GM12801 (cell line): ENCODE results near the gene SORCS2.

Experiments
- TF ChIP-seq, protein P1 (sequence below): IDR thresholded peaks from one replicate; pipeline ENCODE4 v1.5.1; 2011; ENCODE audit warnings: control low read depth; ENCODE audit not compliant: insufficient read length; ENCODE audit errors: extremely low read depth

The SORCS2 gene

DNA sequence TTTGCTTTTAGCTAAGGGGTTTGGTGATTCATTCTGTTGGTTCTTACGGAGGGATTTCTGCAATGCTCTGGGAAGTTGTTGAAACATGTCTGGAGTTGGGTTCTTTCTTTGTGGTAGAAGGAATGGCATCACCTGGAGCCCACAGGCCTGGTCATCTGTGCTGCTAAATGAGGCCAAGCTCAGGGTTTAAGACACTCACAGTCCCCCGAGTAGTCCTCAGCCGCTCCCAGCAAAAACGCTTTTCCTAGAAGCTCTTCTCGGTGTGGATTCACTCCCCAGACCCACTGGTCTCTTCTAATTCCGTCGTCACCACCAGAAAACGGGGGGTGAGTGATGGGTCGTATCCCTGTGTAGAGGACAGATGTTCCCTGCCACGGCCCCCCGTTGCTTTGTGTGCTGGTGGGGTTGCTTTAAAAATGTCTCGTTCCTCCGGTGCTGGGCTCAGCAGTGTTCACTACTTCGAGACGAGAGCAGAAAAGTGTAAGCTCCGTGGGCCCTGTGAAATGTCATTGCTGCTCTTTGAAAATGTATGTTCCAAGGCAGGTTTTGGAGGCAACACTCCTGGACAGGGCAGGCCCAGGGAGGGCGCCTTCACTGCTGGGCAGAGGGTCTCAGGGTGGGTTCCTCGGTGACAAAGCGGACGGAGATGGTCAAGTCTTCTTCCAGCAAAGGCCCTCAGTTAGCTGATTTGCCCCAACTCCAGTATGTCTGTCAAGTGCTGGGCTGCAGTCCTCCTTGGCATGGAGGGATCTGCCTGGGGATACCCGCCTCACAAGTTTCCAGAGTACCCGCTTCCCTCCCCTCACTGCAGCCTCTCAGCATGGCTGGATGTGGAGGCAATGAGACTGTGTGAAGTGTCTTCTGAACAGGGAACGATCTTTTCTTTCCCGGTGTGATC lies 205.1 kb downstream of the SORCS2 start:
- TF ChIP-seq, protein P1, sequence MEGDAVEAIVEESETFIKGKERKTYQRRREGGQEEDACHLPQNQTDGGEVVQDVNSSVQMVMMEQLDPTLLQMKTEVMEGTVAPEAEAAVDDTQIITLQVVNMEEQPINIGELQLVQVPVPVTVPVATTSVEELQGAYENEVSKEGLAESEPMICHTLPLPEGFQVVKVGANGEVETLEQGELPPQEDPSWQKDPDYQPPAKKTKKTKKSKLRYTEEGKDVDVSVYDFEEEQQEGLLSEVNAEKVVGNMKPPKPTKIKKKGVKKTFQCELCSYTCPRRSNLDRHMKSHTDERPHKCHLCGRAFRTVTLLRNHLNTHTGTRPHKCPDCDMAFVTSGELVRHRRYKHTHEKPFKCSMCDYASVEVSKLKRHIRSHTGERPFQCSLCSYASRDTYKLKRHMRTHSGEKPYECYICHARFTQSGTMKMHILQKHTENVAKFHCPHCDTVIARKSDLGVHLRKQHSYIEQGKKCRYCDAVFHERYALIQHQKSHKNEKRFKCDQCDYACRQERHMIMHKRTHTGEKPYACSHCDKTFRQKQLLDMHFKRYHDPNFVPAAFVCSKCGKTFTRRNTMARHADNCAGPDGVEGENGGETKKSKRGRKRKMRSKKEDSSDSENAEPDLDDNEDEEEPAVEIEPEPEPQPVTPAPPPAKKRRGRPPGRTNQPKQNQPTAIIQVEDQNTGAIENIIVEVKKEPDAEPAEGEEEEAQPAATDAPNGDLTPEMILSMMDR: no peak

DNA sequence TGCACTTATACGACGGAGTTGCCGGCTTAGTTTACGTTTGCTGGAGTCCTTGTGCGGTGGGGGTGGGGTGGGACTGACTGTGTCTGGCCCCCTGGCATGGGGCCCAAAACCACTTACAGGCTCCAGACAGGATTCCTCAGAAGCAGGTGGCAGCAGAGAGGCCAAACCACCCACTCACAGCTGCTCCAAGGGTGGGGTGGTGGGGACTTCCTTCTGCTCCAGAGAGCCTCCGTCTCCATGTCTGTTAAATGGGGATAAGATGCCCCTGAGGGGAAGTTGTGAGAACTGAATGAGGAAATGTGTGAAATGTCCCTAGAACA lies 205.7 kb downstream of the SORCS2 start:
- TF ChIP-seq, protein P1: no peak

DNA sequence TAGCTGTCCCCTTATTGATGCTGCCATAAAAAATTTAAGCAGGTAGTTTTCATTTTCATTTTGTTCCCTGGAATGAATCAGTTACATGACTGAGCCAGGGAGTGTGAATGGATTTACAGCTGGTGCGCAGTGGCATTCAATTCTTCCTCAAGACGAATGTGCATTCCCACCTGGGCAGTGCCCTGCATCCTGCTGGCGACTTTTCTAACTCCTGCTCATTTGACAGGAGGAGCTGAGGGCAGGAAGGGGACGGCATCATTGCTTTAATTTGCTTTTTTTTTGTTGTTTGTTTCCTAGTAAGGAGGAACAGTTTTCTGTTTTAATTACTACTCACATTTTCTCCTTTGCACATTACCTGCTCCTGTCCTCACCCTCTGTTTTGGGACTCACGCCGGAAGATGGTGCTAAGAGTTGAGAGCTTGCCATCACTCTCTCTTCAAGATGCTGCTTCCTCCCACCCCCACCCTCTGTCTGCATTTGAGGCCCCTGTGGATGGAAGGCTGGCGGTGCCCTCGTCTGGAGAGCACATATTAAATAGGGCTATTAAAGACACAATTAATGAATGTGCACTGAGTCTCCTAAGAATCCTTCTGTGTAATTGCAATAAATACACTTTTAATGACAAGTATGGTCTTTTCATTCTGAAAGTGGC lies 206.6 kb downstream of the SORCS2 start:
- TF ChIP-seq, protein P1: no peak

DNA sequence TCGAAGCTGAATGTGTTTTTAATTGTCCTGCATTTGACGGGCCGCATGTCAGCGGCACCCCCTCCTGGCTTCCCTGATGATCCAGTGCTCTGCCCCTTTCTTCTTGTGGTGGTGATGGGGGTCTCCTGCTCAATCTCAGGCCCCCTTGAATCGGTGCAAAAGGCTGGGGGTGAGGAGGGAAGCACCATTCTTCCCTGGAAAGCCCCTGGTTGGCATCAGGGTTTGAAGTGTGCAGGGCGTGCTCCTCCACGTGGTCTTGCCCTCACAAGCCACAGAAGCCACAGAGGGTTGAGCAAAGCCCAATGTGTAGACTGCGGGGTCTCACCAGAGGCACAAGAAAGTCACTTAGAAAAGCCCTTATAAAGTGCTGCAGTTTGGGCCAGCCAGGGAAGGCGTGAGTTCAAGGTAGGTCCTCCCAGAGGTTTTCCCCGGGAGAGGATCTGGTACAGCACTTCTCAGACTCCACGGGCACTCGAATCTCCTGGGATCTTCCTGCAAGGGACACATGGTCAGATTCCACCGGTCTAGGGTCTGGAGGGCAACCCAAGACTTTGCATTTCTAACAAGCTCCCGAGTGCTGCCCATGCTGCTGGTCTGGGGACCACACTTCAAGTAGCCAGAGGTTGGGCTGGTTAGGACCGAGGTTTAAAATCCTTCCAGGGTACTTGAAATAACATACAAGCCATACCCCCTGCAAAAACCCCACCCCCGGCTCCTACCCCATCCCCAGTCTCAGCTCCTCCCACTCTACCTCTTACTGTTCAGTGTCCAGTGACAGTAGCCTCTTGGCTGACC lies 207.3 kb downstream of the SORCS2 start:
- TF ChIP-seq, protein P1: no peak

DNA sequence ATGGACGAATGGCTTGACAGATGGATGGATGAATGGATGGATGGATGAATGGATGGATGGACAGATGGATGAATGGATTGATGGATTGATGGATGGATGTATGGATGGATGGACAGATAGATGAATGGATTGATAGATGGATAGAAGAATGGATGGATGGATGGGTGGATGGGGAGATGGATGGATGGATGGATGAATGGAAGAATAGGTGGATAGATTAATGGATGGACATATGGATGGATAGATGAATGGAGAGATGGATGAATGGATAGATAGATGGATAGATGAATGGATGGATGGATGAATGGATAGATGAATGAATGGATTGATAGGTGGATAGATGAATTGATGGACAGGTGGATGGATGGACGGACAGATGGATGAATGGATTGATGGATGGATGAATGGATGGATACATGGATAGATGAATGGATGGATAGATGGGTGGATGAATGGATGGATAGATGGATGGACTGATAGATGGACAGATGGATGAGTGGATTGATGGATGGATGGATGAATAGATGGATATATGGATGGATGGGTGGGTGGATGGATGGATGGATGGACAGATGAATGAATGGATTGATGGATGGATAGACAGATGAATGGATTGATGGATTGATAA lies 208.4 kb downstream of the SORCS2 start:
- TF ChIP-seq, protein P1: no peak

DNA sequence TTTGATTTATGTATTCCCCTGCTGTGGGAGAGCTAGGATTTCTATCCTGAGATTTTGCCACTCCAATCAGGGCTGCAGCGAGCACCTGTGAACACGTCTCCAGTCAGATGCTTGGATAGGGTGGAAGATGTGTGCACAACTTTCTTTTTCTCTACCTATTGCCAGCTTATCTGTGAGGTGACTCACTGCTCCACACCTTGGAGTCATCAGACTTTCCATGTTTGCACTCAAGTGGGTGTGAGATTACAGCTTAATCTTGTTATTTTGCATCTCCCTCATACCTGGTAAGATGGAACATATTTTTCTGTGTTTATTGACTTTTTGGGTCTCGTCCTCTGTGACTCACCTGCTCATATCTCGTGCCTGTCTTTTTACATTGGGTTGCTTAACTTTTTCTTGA lies 210.2 kb downstream of the SORCS2 start:
- TF ChIP-seq, protein P1: no peak

DNA sequence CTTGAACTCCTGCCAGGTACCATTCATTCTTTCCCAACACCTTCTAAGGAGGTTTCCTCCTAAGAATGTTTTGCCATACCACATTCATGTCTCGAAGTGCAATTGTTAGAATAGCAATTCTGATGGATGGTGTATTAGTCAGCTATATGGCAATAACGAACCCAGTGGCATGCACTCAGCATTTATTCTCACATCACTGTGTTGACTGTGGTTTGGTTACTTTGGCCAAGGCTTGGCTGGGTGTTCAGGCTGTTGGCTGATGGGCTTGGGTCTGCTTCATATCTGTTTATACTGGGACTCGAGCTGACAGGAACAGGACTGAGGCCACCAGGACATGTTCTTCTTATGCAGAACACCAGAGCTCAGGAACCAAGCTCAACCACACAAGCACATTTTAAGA lies 210.7 kb downstream of the SORCS2 start:
- TF ChIP-seq, protein P1: no peak
